HL-60/S4 treated with phorbol 12-myristate 13-acetate at 8.2 ng/mL for 4 days and 3 days (cell line): ENCODE measurements around the gene SLITRK2.

Experiments
- in situ Hi-C: fragments of 300-500 bp; cut with MboI; formaldehyde crosslinking; loops from 2 replicates; pipeline ENCODE4 v1.15.0; 2022; ENCODE audit warnings: low sequenced_read_pairs

SLITRK2 gene, protein sequence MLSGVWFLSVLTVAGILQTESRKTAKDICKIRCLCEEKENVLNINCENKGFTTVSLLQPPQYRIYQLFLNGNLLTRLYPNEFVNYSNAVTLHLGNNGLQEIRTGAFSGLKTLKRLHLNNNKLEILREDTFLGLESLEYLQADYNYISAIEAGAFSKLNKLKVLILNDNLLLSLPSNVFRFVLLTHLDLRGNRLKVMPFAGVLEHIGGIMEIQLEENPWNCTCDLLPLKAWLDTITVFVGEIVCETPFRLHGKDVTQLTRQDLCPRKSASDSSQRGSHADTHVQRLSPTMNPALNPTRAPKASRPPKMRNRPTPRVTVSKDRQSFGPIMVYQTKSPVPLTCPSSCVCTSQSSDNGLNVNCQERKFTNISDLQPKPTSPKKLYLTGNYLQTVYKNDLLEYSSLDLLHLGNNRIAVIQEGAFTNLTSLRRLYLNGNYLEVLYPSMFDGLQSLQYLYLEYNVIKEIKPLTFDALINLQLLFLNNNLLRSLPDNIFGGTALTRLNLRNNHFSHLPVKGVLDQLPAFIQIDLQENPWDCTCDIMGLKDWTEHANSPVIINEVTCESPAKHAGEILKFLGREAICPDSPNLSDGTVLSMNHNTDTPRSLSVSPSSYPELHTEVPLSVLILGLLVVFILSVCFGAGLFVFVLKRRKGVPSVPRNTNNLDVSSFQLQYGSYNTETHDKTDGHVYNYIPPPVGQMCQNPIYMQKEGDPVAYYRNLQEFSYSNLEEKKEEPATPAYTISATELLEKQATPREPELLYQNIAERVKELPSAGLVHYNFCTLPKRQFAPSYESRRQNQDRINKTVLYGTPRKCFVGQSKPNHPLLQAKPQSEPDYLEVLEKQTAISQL

DNA sequence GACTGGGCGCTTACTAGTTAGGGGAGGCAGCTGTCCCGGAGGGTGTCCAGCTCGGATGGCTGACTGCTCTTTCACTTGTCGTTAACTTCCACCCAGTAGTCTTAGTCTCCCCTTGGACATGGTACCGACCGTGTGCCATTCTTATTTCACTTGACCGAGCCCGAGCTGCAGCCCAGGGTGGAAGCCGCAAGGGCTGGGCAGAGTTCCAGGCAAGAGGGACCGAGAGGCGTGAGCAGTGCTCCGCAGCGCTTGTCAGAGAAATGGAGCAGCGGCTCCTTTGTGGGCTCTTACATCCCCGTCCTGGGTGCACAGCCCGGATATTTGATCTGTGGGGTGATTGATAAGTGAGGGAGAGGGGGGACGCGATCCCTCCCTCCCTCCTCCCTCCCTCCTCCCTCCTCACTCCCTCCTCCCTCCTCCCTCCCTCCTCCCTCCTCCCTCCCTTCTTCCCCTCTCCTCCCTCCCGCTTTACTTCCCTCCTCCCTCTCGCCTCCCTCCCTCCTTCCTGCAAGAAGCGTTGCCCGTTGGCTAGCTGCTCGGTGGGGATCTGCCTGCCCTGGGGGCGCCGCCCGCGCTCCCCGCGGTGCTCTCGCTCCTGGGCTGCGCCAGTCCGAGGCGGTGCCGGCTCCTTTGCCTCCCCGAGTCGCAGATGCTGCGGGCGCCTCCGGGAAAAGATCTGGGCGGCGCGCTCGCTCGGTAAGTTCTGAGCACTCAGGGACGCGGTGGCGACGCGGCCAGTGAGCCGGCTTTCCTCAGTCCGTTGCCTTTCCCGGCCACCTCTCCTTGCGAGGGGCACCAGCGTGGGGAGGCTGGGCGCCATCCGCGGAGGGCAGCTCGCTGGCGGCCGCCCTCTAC is at the start of gene SLITRK2:
SLITRK2 (plus strand) TSS at position 499 of the 855 bp plus-strand sequence. CDS start 4,597 bp downstream, outside the sequence.
- in situ Hi-C loops: no loop called here

DNA sequence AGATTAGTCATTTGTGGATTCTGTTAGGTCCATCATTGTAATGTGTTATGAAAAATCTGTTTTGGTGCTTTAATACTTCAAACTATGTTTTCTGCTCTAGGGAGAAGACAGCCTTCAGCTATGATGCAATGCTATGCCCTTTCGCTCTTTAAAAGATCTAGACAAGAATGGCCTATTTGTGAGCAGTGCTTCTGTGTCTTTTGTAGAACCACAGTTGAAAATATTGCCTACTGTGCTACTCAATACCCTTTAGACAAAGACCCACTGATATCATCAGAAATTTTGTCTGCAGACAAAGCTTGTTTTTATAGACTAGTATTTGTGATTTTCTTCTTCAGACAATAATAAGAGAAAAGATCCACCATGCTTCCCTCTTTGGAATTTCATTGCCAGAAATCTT is 44.6 kb upstream of the SLITRK2 start:
- in situ Hi-C loops: no loop called here

DNA sequence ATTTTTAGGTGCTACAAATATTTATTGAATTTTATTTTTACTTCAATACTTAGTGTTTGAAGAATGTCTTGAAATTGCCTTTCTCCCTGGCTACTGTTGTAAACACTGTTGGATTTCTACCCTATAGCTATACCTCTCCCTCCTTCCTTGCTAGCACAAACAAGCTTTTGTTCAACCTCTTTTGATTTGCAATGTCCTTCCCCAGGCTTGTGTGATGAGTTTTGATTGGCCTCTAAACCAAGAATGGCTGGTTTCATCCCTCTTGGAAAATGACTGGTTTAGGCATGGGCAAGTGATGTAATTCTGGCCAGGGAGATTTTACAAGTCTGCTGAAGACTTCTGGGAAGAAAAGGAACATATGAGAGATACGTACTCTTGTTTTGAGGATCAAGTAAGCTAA is 25.3 kb upstream of the SLITRK2 start:
- in situ Hi-C loops: no loop called here

DNA sequence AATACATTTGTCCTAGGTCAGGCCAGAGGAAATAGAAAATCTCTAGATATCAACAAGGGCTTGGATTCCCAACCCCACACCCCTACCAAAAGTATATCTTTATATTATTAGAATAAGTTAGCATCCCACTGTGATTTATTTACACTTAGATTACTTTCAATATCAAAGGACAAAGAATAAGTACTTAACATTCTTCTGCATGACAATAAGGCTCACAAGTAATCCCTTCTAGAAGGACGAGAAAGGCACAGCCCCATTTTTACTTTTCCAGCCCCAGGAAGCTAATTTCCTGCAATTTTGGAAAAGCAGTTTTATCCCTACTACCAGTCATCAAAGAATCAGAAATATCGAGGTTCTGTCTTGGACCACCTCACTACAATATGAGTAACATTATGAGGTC is 14.1 kb upstream of the SLITRK2 start:
- in situ Hi-C loops: no loop called here

DNA sequence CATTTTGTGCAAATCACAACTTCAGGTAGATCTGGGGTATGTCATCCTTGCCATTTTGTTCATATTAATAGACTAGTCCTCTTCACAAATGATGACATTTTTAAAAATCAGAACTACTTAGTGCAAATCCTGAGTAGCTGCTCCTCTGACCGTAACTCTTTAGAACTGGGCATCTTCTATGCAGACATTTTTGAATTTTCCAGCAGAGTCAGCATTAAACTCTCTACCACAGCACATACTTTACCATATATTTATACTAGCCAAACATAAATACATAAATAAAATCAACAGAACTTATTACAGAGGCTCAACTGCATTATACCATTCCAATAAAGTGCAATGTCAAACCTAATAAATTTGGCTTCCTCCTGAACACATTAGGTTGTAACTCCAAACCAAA is 4.5 kb upstream of the SLITRK2 start:
- in situ Hi-C loops: no loop called here

DNA sequence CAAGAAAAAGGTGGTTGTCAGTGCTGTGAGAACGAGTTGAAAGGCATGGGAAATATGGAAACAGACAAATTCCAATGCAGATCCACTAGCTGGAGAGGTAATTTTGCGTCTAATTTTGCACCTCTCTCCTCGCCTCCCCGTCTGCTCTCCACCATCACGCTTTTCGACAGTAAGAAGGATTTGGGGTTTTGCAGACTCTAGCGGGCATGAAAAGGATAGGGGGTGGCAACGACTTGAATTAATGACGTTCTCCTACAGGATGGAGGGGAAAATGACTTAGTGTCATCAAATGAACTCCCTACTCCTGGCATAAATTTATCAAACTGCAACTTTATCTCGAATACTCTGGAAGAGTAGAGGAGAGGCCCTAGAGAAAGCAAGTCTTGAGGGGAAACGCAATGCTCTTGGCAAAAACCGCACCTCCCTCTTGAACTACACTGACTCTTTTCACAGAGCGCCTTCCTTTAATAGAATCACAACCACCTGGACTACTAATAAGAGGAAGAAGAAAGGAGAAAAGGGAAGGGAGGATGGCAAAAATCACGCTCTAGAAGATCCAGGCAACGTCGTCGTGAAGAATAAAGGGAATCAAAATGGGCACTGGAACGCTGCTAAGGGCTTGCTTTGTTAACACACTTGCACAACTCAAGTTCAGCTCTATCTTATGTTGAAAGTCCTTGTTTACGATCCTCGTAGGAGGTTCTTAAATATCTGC is 871 bp upstream of the SLITRK2 start:
- in situ Hi-C loops: no loop called here

DNA sequence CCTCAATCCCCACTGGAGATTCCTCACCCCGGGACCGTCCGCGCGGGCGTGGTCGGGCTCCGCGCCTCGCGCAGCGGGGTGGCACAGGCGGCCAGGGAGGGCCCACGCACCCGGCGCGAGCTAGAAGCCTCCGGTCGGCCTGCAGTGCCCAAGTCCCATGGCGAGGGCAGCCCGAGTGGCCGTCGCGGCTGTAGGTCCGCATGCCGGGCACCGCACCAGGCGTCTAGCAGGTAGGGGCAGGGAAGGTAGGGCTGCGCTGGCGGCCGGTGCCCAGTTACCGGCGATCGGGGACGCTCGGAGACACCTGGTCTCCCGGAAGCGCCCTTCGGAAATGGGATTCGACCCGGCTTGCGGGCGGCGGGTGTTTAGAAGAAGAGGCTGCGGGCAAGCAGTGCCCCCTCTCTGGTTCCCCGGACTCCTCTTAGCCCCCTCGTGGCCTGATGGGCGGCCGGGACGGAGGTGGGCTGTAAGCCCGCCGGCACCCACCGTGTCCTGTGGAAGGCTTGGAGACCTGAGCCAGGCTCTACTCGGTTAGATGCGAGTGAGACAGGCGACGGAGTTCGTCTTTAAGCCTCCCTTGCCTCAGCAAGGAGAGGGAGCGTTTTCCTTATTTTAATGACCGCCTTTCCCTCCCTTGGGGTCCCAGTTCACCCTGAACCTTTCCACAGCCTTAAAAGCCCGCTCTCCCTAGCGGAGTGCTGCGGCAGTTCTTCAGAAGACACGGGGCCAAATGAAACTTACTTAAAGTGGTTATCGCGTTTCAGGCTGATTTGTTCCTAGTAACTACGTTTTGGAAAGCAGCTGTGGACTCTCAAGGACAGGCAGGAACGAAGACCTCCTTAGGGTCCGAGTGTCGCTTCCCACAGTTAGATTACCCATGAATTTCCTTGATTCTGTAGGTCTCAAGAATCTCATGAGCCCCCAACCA is 821 bp downstream of the SLITRK2 start:
- in situ Hi-C loops: no loop called here

DNA sequence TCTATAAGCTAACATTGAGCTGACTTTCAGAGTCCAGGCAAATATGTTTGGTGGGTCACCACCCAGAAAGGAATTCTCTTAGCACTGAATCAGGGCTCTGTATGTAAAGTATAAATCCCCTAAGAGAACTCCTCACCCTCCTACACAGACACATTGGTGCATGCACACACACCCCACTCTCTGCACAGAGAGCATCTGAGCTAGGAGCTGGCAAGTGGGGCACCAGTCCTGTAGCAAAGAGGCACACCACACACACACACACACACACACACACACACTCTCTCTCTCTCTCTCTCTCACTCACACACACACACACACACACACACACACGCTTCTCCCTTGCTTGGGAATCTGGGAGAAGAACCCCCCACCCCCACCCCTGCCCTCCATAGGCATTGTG is 3.2 kb downstream of the SLITRK2 start:
- in situ Hi-C loops: no loop called here

DNA sequence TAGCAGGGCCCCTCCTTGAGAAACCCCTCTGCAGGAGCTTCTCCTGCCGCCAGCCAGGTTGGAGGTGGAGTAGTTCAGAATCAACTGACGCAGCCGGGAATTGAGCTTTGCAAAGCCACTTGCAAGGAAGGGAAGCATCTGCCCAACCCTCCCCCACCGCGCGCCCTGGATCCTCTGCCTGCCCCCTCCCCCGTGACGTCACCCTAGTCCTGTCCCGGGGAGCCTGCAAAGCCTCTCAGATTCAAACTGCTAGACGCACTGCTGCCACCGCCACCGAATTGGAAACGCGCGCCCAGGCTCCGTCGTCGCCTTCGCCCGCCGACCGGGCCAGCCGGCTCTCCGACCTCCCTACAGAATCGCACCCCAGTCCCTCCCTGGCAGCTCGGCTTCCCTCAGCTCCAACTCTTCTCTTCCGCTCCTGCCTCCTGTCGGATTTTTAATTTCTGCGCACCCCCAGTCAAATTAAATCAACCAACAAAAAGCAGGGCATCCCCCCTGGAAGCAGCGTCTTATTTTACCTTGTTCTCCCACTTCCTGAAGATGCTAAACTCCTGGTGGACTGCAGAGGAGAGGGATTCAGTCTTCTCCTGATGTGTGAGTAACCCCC is 3.8 kb downstream of the SLITRK2 start:
- in situ Hi-C loops: no loop called here

DNA sequence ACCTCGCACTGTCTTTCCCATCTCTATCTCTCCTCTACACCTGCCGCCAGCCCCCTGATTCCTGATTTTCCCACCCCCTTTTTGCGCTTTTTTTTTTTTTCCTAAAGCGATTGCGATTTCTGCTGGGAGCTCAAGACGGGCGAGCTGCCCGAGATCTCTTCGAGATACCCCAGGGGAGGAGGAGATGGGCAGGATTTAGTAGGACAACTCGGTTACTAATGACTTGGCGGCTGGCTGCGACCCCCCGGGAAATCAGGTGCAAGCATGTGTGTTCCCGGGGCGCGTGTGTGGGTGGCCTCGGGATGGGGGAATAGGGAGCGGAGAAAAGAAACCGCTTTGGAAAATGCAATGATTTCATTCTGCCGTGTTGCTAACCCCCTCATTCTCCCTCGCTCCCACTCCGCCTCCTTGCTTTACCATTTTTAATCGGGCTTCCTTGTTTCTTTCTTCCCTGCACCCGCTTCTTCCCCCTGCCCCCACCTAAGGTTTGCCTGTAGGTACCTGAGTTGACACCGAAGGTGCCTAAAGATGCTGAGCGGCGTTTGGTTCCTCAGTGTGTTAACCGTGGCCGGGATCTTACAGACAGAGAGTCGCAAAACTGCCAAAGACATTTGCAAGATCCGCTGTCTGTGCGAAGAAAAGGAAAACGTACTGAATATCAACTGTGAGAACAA is 4.4 kb downstream of the SLITRK2 start:
- in situ Hi-C loops: no loop called here

DNA sequence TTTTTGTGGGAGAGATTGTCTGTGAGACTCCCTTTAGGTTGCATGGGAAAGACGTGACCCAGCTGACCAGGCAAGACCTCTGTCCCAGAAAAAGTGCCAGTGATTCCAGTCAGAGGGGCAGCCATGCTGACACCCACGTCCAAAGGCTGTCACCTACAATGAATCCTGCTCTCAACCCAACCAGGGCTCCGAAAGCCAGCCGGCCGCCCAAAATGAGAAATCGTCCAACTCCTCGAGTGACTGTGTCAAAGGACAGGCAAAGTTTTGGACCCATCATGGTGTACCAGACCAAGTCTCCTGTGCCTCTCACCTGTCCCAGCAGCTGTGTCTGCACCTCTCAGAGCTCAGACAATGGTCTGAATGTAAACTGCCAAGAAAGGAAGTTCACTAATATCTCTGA is 5.5 kb downstream of the SLITRK2 start:
- in situ Hi-C loops: no loop called here

DNA sequence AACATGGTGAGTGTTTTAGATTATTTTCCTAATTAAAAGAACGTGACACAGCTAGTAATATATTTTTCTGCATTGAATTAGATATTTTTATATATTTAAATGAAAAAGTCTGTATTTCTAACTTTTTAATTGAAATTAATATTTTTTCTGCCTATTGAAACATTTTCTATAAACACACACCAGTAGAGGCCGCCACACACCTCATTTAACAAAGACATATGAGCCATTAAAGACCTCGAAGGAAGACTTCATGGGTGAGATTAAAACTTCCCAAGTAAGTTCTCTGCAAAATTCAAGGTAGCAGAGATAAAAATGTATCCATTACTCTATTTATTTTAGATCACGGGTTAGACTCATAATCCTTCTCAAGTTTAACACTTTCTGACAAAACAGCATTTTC is 8.3 kb downstream of the SLITRK2 start:
- in situ Hi-C loops: no loop called here

DNA sequence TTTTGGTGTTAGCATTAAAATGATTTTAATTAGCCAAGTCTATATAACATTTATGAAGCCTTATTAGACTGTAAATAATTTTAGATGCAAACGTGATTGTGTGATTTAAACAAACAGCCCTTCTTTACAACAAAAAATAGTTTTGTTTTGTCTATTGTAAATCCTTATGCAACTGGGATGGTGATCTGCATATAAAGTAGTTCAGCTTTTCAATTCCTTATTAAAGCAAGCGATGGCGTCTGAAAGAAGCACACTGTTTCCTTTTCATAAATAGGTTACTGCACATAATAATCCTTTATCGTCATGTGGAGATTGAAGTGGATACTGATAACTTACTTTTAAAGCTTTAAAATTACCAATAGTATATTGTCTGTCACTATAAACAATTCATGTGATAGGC is 8.8 kb downstream of the SLITRK2 start:
- in situ Hi-C loops: no loop called here

DNA sequence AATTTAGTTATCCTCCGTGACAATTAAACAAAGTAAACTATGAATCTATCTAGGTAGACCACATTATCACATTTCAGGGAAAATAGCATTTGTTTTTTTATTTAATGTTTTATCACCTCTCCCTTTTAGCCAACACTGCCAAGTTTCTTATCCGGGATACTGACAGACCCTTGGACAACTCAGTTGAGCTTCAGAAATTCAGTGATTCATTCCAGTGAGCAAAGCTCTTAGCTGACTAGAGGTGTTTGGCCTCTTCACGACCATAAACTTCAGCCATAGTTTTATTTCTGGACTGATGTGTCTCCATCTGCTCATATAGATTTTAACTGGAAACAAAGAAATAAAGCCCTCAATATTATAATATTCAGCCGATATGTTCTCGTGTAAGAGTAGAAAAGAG is 15.2 kb downstream of the SLITRK2 start:
- in situ Hi-C loops: no loop called here

DNA sequence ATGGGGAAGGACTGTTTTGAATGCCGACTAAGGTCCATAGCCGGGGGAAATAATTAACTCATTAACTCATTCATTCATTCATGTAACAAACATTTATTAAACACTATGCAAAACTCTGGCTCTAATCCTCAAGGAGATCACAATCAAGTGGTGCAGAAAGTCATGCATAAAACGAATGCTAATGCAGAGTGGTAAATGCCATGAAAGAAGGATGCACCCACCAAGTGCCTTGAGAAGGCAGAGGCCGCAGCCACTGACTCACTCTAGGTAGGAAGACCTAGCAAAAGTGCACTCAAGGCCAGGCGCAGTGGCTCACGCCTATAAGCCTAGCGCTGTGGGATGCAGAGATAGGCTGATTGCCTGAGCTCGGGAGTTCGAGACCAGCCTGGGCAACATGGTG is 22.9 kb downstream of the SLITRK2 start:
- in situ Hi-C loops: no loop called here

DNA sequence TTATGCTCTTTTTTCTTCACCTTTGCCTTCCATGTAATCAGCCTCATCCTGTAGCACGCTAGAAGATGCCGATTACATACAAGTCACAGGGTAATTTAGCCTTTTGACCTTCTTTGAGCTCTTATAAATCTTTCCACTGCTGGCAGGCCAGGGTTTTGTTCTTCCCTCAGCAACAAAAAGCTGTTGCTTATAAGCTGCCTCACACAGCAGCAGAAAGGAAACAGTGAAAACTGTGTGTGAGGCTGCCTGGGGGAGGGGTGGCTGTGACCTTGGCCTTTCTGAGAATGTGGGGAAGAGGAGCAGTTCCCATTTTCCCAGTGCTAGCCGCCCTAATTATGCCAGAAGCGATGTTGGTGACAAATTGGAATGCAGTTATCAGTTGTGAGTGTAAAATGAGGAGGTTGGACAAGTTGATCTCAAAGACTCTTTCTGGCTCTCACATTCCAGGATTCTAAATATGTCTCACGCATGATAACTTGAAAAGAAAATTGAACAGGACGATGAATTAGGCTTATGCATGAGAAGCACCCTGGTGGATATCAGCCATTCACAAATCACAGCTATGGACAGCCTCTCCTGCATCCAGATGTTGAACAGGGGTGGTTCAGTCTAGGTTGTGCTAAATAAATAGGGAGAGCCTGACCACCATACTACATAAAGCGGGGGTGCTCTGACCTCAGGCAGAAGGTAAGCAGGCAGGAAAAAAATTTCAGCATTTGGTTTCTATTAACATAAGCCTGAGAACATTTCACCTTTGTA is 25.7 kb downstream of the SLITRK2 start:
- in situ Hi-C loops: no loop called here

DNA sequence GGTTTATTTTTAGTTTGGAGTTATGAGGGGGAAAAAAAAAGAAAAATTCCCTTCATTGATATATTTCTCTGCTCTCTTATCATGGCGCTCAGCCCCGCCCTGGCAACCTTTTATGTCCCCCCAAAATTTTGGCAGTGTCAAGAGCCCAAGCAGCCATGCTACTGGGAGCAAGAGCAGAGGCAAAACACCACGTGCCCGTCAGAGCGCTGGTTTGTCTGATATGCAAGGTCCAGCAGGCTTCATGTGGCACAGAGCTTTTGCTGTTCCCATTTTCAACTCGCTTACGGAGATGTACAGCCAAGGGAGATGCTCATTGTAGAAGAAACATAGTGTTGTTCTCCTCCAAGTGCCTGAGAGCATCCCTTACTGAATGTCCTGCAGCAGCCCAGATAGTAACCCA is 27.3 kb downstream of the SLITRK2 start:
- in situ Hi-C loops: no loop called here

DNA sequence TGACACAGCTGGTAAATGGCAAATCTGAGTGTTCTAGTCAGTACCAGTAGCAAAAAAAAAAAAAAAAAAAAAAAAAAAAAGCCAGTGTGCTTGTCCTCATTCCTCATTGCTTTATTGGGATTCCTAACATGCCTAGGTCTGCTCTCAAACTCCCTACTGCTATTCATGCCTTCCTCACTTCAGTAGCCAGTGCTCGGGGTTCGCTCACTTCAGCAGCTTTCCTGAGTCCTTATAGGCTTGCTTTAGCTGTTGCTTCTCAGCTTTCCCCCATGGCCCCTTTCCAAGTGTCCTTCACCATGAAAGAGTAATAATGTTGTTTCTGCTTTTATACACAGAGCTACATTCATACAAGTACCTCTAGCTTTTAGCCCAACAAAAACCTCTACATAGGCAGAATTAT is 30.8 kb downstream of the SLITRK2 start:
- in situ Hi-C loops: no loop called here
